HepG2 (cell line): Measurements from ENCODE around the gene SPTSSB. TPM values are rescaled to one million over a fixed set of nuclear protein-coding genes. Genes with fewer than 3 reads are reported as not detected.

Experiments
- ARNT ChIP-seq: fragments of 450-650 bp; IDR thresholded peaks from 2 replicates; pipeline ENCODE4 v1.6.1; 2017
- CEBPB ChIP-seq: IDR thresholded peaks from 2 replicates; pipeline ENCODE4 v1.6.1; 2011; ENCODE audit warnings: low read depth, low read length, improper control_type of control experiment, borderline replicate concordance
- MTA1 ChIP-seq: sonication (generic); formaldehyde crosslinking; IDR thresholded peaks from 2 replicates; pipeline ENCODE4 v1.4.0; 2020; ENCODE audit warnings: missing genetic modification reagents, mild to moderate bottlenecking, borderline replicate concordance
- MYPOP ChIP-seq: sonication (generic); formaldehyde crosslinking; IDR thresholded peaks from 2 replicates; pipeline ENCODE4 v1.8.1; 2023; ENCODE audit warnings: mild to moderate bottlenecking, moderate library complexity, missing genetic modification reagents
- NONO ChIP-seq, 2 experiments: fragments of 450-650 bp in 1 of 2; sonication (generic) in 1 of 2; formaldehyde crosslinking in 1 of 2; IDR thresholded peaks in 1 of 2; conservative IDR thresholded peaks in 1 of 2; 2 replicates each; pipeline versions ENCODE4 v1.6.1 to v1.8.0; 2017 to 2022; ENCODE audit warnings: mild to moderate bottlenecking in 1 of 2, missing genetic modification reagents in 1 of 2, moderate library complexity in 1 of 2
- PHF5A ChIP-seq: IDR thresholded peaks from one replicate; pipeline ENCODE4 v1.6.1; 2018; ENCODE audit warnings: low read depth, missing genetic modification reagents; ENCODE audit not compliant: unreplicated experiment
- SIN3B ChIP-seq: fragments of 150-350 bp; IDR thresholded peaks from 2 replicates; pipeline ENCODE4 v1.6.1; 2014; ENCODE audit warnings: low read length
- SOX6 ChIP-seq, 2 experiments: fragments of 450-650 bp in 1 of 2; sonication (generic) in 1 of 2; formaldehyde crosslinking in 1 of 2; IDR thresholded peaks; 2 replicates each; pipeline versions ENCODE4 v1.4.0 to v1.6.1; 2017 to 2020; ENCODE audit warnings: antibody characterized with exemption in 1 of 2, mild to moderate bottlenecking in 1 of 2, missing genetic modification reagents in 1 of 2
- ZNF281 ChIP-seq: sonication (generic); formaldehyde crosslinking; IDR thresholded peaks from 2 replicates; pipeline ENCODE4 v1.4.0; 2020; ENCODE audit warnings: missing genetic modification reagents, borderline replicate concordance
- ZNF414 ChIP-seq: sonication (generic); formaldehyde crosslinking; IDR thresholded peaks from 2 replicates; pipeline ENCODE4 v1.5.0; 2020; ENCODE audit warnings: missing genetic modification reagents
- ZNF557 ChIP-seq: sonication (generic); formaldehyde crosslinking; IDR thresholded peaks from 2 replicates; pipeline ENCODE4 v1.4.0; 2020; ENCODE audit warnings: missing genetic modification reagents
- polyA plus RNA-seq, 8 experiments: library from polyadenylated mRNA; depleted of rRNA in 3 of 8; stranded (reverse) in 7 of 8; unstranded in 1 of 8; fragments of >200 nt; fragmentation: Illumina TruSeq in 4 of 8; extraction: Trizol in 4 of 8; gene quantifications; 2 replicates each; pipeline versions ENCODE4 v1.2.1 to v1.2.3, GENCODE V29; 2011 to 2016; ENCODE audit warnings: low read depth in 4 of 8, missing spikeins in 1 of 8, mixed read lengths in 1 of 8; ENCODE audit not compliant: insufficient read depth in 1 of 8
- total RNA-seq, 5 experiments: library from RNA; depleted of rRNA; stranded (reverse); fragments of >200 nt; fragmentation: Illumina TruSeq; extraction: Trizol; gene quantifications; 2 replicates each; pipeline ENCODE4 v1.2.3, GENCODE V29; 2016; ENCODE audit warnings: low read depth in 1 of 5
- TF ChIP-seq, protein P1 (sequence below): sonication (generic); formaldehyde crosslinking; IDR thresholded peaks from 2 replicates; pipeline ENCODE4 v1.4.0; 2020; ENCODE audit warnings: missing genetic modification reagents, mild to moderate bottlenecking, borderline replicate concordance
- TF ChIP-seq, protein P2 (sequence below): sonication (generic); formaldehyde crosslinking; IDR thresholded peaks from 2 replicates; pipeline ENCODE4 v1.4.0; 2020; ENCODE audit warnings: missing genetic modification reagents, borderline replicate concordance
- TF ChIP-seq, protein P3 (sequence below): sonication (generic); formaldehyde crosslinking; IDR thresholded peaks from 2 replicates; pipeline ENCODE4 v1.5.1; 2020; ENCODE audit warnings: mild to moderate bottlenecking, missing genetic modification reagents, moderate library complexity

The SPTSSB gene
- total and polyA plus RNA-seq, 2 of the 13 experiments (the other 11 are each of a cell fraction or from before 2014, with no cell fraction given): 0.51 to 2.4 TPM

- TF ChIP-seq ZNF414 (CRISPR knock-in tag) (no peak), MTA1 (0 out of 2 replicates have a peak, but pooled peaks have one; percentile 11), ZNF557 (CRISPR knock-in tag) (no peak), SIN3B (no peak), MYPOP (CRISPR knock-in tag) (no peak), ZNF281 (CRISPR knock-in tag) (peak; percentile 35; the same call in 1 of the 2 replicates), NONO (IDR thresholded peaks at IDR 0.05) (no peak), NONO (CRISPR knock-in tag; conservative IDR thresholded peaks at IDR 0.05) (0 out of 2 replicates have a peak, but pooled peaks have one; percentile 37), CEBPB (no peak), SOX6 (IDR thresholded peaks at IDR 0.05) (no peak), SOX6 (CRISPR knock-in tag; IDR thresholded peaks at IDR 0.05) (peak; percentile 58; the same call in 1 of the 2 replicates), PHF5A (no peak), ARNT (no peak)
- TF ChIP-seq, protein P1, sequence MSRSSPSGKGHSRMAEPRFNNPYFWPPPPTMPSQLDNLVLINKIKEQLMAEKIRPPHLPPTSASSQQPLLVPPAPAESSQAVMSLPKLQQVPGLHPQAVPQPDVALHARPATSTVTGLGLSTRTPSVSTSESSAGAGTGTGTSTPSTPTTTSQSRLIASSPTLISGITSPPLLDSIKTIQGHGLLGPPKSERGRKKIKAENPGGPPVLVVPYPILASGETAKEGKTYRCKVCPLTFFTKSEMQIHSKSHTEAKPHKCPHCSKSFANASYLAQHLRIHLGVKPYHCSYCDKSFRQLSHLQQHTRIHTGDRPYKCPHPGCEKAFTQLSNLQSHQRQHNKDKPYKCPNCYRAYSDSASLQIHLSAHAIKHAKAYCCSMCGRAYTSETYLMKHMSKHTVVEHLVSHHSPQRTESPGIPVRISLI (CRISPR knock-in tag): no peak
- TF ChIP-seq, protein P2, sequence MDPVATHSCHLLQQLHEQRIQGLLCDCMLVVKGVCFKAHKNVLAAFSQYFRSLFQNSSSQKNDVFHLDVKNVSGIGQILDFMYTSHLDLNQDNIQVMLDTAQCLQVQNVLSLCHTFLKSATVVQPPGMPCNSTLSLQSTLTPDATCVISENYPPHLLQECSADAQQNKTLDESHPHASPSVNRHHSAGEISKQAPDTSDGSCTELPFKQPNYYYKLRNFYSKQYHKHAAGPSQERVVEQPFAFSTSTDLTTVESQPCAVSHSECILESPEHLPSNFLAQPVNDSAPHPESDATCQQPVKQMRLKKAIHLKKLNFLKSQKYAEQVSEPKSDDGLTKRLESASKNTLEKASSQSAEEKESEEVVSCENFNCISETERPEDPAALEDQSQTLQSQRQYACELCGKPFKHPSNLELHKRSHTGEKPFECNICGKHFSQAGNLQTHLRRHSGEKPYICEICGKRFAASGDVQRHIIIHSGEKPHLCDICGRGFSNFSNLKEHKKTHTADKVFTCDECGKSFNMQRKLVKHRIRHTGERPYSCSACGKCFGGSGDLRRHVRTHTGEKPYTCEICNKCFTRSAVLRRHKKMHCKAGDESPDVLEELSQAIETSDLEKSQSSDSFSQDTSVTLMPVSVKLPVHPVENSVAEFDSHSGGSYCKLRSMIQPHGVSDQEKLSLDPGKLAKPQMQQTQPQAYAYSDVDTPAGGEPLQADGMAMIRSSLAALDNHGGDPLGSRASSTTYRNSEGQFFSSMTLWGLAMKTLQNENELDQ: no peak
- TF ChIP-seq, protein P3, sequence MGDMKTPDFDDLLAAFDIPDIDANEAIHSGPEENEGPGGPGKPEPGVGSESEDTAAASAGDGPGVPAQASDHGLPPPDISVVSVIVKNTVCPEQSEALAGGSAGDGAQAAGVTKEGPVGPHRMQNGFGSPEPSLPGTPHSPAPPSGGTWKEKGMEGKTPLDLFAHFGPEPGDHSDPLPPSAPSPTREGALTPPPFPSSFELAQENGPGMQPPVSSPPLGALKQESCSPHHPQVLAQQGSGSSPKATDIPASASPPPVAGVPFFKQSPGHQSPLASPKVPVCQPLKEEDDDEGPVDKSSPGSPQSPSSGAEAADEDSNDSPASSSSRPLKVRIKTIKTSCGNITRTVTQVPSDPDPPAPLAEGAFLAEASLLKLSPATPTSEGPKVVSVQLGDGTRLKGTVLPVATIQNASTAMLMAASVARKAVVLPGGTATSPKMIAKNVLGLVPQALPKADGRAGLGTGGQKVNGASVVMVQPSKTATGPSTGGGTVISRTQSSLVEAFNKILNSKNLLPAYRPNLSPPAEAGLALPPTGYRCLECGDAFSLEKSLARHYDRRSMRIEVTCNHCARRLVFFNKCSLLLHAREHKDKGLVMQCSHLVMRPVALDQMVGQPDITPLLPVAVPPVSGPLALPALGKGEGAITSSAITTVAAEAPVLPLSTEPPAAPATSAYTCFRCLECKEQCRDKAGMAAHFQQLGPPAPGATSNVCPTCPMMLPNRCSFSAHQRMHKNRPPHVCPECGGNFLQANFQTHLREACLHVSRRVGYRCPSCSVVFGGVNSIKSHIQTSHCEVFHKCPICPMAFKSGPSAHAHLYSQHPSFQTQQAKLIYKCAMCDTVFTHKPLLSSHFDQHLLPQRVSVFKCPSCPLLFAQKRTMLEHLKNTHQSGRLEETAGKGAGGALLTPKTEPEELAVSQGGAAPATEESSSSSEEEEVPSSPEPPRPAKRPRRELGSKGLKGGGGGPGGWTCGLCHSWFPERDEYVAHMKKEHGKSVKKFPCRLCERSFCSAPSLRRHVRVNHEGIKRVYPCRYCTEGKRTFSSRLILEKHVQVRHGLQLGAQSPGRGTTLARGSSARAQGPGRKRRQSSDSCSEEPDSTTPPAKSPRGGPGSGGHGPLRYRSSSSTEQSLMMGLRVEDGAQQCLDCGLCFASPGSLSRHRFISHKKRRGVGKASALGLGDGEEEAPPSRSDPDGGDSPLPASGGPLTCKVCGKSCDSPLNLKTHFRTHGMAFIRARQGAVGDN (CRISPR knock-in tag): peak; percentile 50
Measured at GRCh38 chr3:161371441-161372320, at the start of gene SPTSSB (continued).
